ENCODE data around the gene TSR2. TPM values are rescaled to one million over a fixed set of nuclear protein-coding genes. Genes with fewer than 3 reads are reported as not detected.
A peak's percentile ranks its signal among the peaks of the same experiment; 100 is the strongest.

The TSR2 gene
- total and polyA plus RNA-seq, 2 of the 8 experiments (the other 6 are each of a cell fraction or from before 2014, with no cell fraction given) = 15.1 to 44.2 TPM

- TF ChIP-seq, protein P1, sequence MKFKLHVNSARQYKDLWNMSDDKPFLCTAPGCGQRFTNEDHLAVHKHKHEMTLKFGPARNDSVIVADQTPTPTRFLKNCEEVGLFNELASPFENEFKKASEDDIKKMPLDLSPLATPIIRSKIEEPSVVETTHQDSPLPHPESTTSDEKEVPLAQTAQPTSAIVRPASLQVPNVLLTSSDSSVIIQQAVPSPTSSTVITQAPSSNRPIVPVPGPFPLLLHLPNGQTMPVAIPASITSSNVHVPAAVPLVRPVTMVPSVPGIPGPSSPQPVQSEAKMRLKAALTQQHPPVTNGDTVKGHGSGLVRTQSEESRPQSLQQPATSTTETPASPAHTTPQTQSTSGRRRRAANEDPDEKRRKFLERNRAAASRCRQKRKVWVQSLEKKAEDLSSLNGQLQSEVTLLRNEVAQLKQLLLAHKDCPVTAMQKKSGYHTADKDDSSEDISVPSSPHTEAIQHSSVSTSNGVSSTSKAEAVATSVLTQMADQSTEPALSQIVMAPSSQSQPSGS (IDR thresholded peaks at IDR 0.05; ENCODE audit: low read length) = no peak
- TF ChIP-seq RAD21 (IDR thresholded peaks at IDR 0.05 in 1 of 2, conservative IDR thresholded peaks at IDR 0.05 in 1 of 2; ENCODE audit: low read depth in 2 of 2, low read length in 2 of 2) (peak; percentile 5 to 20; a peak in 2 of 4 replicates), TAF7 (optimal IDR thresholded peaks at IDR 0.05; ENCODE audit: borderline replicate concordance, low read depth, low read length) (peak; percentile 84), SP2 (IDR thresholded peaks at IDR 0.05; ENCODE audit: low read length) (no peak), KDM5A (IDR thresholded peaks at IDR 0.05; ENCODE audit: low read length) (peak; percentile 91), ATF3 (IDR thresholded peaks at IDR 0.05; ENCODE audit: insufficient read depth, low read depth, low read length) (no peak), GTF2F1 (IDR thresholded peaks at IDR 0.05; ENCODE audit: borderline replicate concordance, low read depth, low read length) (no peak), YY1 (IDR thresholded peaks at IDR 0.05; ENCODE audit: low read depth, low read length) (peak; percentile 94), PHF8 (conservative IDR thresholded peaks at IDR 0.05; ENCODE audit: low read depth, low read length) (peak; percentile 73), EP300 (IDR thresholded peaks at IDR 0.05; ENCODE audit: borderline replicate concordance in 1 of 2, low read depth in 2 of 2, low read length in 2 of 2) (no peak), GABPA (IDR thresholded peaks at IDR 0.05; ENCODE audit: borderline replicate concordance, insufficient read depth, low read length) (no peak), NRF1 (IDR thresholded peaks at IDR 0.05; ENCODE audit: low read depth, low read length) (no peak), JUND (IDR thresholded peaks at IDR 0.05; ENCODE audit: low read length) (no peak)
- TF ChIP-seq, protein P2, sequence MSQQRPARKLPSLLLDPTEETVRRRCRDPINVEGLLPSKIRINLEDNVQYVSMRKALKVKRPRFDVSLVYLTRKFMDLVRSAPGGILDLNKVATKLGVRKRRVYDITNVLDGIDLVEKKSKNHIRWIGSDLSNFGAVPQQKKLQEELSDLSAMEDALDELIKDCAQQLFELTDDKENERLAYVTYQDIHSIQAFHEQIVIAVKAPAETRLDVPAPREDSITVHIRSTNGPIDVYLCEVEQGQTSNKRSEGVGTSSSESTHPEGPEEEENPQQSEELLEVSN (IDR thresholded peaks at IDR 0.05) = no peak
- TF ChIP-seq, protein P3, sequence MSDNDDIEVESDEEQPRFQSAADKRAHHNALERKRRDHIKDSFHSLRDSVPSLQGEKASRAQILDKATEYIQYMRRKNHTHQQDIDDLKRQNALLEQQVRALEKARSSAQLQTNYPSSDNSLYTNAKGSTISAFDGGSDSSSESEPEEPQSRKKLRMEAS (IDR thresholded peaks at IDR 0.05) = peak; percentile 70
- TF ChIP-seq, protein P4, sequence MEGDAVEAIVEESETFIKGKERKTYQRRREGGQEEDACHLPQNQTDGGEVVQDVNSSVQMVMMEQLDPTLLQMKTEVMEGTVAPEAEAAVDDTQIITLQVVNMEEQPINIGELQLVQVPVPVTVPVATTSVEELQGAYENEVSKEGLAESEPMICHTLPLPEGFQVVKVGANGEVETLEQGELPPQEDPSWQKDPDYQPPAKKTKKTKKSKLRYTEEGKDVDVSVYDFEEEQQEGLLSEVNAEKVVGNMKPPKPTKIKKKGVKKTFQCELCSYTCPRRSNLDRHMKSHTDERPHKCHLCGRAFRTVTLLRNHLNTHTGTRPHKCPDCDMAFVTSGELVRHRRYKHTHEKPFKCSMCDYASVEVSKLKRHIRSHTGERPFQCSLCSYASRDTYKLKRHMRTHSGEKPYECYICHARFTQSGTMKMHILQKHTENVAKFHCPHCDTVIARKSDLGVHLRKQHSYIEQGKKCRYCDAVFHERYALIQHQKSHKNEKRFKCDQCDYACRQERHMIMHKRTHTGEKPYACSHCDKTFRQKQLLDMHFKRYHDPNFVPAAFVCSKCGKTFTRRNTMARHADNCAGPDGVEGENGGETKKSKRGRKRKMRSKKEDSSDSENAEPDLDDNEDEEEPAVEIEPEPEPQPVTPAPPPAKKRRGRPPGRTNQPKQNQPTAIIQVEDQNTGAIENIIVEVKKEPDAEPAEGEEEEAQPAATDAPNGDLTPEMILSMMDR (IDR thresholded peaks at IDR 0.05; ENCODE audit: control extremely low read depth in 1 of 3, insufficient read depth in 1 of 3, low read depth in 1 of 3, low read length in 3 of 3) = no peak
These were observed at the start of gene TSR2 (continued) for GRCh38 chrX:54439960-54440871.
